ENCODE results near the gene ASPDH. TPM values are rescaled to one million over a fixed set of nuclear protein-coding genes. Genes with fewer than 3 reads are reported as not detected.
A peak's percentile ranks its signal among the peaks of the same experiment; 100 is the strongest.

Gene ASPDH
- total RNA-seq (2016; rRNA removed; fragmentation: Illumina TruSeq; extraction: Trizol) (1.1 and 2.2 TPM in 2 replicates), polyA plus RNA-seq (2011; rRNA removed) (3.3 and 4.0 TPM in 2 replicates), polyA minus RNA-seq (2011; rRNA and poly(A)+ RNA removed; ENCODE audit: low replicate concordance) (1.3 TPM in 1 of 2 replicates, not detected in the other), Bru-seq, nascent RNA (percentile 39 among the genes with signal in this experiment), BruChase-seq, experiment 1, labeled RNA remaining after a 6-hour chase (percentile 31 among the genes with signal in this experiment), BruChase-seq, experiment 2, labeled RNA remaining after a 2-hour chase (percentile 24 among the genes with signal in this experiment)
- total RNA-seq (2016; cell fraction: cytosol; rRNA removed; fragmentation: Illumina TruSeq; extraction: Trizol; ENCODE audit: low read depth) = 1.4 and 2.5 TPM in 2 replicates
- 1.4 and 2.5 TPM in 2 replicates for total RNA-seq (2016; cell fraction: insoluble cytoplasmic fraction; rRNA removed; fragmentation: Illumina TruSeq; extraction: Trizol)
- total RNA-seq (2016; cell fraction: membrane; rRNA removed; fragmentation: Illumina TruSeq; extraction: Trizol) = 1.4 and 1.7 TPM in 2 replicates
- 1.7 and 2.8 TPM in 2 replicates for total RNA-seq (2016; cell fraction: nucleus; rRNA removed; fragmentation: Illumina TruSeq; extraction: Trizol)
- polyA plus RNA-seq (2011; cell fraction: cytosol; rRNA removed) = 2.0 and 2.9 TPM in 2 replicates
- 18.4 and 19.8 TPM in 2 replicates for polyA plus RNA-seq (2011; cell fraction: nucleus; rRNA removed)
- 4.3 and 4.8 TPM in 2 replicates for polyA plus RNA-seq (2012)
- polyA plus RNA-seq (2016; cell fraction: cytosol; fragmentation: Illumina TruSeq; extraction: Trizol; ENCODE audit: low read depth) = 2.7 and 3.3 TPM in 2 replicates
- 1.4 and 1.8 TPM in 2 replicates for polyA plus RNA-seq (2016; cell fraction: insoluble cytoplasmic fraction; fragmentation: Illumina TruSeq; extraction: Trizol; ENCODE audit: low read depth)
- polyA plus RNA-seq (2016; cell fraction: membrane; fragmentation: Illumina TruSeq; extraction: Trizol; ENCODE audit: low read depth) = 2.6 and 2.7 TPM in 2 replicates
- 1.6 and 6.8 TPM in 2 replicates for polyA plus RNA-seq (2016; cell fraction: nucleus; fragmentation: Illumina TruSeq; extraction: Trizol; ENCODE audit: insufficient read depth, low read depth)
- polyA minus RNA-seq (2011; cell fraction: cytosol; rRNA and poly(A)+ RNA removed) = 0.79 and 2.3 TPM in 2 replicates
- 0.64 and 2.4 TPM in 2 replicates for polyA minus RNA-seq (2011; cell fraction: nucleus; rRNA and poly(A)+ RNA removed)
- long read RNA-seq, experiment 1, partial matches to known transcripts = 0 of 4 reads
- long read RNA-seq, experiment 1, other reads (novel, unspliced or antisense) = 2 of 4 reads
- long read RNA-seq, experiment 2, partial matches to known transcripts = 0 of 5 reads
- long read RNA-seq, experiment 2, other reads (novel, unspliced or antisense) = 5 of 5 reads

DNA sequence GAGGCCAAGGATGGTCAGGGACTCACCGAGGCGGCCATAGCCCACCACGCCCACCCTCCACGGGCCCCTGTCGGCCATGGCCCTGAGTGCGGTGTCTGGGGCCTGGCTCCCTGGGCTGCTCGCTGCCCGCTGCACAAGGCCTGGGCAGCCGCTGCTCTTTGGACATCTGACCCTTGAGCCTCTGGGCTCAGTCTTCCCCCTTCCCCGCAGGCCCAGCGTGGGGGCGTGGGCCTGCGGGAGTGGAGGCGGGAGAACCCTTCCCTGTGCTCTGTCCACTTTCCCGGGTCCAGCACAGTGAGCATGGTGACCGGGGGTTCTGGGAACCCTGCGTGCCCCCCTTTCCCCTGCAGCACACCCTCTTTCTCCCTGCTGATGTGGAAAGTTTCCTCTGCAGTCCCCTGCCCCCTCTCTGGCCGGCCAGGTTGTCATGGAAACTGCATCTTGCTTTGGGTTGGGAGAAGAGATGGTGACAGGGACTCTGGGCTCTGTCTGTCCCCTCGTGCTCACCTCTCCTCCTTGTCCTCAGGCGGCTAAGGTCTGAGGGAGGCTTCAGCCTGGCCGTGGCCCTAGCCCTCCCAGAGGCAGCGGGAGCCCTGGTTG, at the start of gene ASPDH:
Gene ASPDH, minus strand, starts transcription at position 168 of the 600 bp plus-strand sequence. Its CDS starts 90 bp downstream, at position 78.
- no TSS peak for BruUV-seq (replicated peaks)
- no peak for TF ChIP-seq GATAD1 (CRISPR knock-in tag; IDR thresholded peaks at IDR 0.05)
- TF ChIP-seq NFIC (IDR thresholded peaks at IDR 0.05; ENCODE audit: low read length) = no peak
- 0 out of 2 replicates have a peak, but pooled peaks have one; percentile 19 for TF ChIP-seq HDAC1 (CRISPR knock-in tag; IDR thresholded peaks at IDR 0.05)
- TF ChIP-seq NR2F2 (IDR thresholded peaks at IDR 0.05; ENCODE audit: borderline replicate concordance, low read depth) = no peak
- peak; percentile 52; the same call in 1 of the 2 replicates for TF ChIP-seq RXRA (CRISPR knock-in tag; IDR thresholded peaks at IDR 0.05)
- TF ChIP-seq POLR2AphosphoS5 (IDR thresholded peaks at IDR 0.05; ENCODE audit: low read depth, low read length) = no peak
- no peak for TF ChIP-seq SRY (CRISPR knock-in tag; IDR thresholded peaks at IDR 0.05)
- TF ChIP-seq, protein P1, sequence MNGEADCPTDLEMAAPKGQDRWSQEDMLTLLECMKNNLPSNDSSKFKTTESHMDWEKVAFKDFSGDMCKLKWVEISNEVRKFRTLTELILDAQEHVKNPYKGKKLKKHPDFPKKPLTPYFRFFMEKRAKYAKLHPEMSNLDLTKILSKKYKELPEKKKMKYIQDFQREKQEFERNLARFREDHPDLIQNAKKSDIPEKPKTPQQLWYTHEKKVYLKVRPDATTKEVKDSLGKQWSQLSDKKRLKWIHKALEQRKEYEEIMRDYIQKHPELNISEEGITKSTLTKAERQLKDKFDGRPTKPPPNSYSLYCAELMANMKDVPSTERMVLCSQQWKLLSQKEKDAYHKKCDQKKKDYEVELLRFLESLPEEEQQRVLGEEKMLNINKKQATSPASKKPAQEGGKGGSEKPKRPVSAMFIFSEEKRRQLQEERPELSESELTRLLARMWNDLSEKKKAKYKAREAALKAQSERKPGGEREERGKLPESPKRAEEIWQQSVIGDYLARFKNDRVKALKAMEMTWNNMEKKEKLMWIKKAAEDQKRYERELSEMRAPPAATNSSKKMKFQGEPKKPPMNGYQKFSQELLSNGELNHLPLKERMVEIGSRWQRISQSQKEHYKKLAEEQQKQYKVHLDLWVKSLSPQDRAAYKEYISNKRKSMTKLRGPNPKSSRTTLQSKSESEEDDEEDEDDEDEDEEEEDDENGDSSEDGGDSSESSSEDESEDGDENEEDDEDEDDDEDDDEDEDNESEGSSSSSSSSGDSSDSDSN (CRISPR knock-in tag; IDR thresholded peaks at IDR 0.05) = 0 out of 2 replicates have a peak, but pooled peaks have one; percentile 22
- no peak for TF ChIP-seq ZSCAN9 (CRISPR knock-in tag; IDR thresholded peaks at IDR 0.05; ENCODE audit: borderline replicate concordance)
- TF ChIP-seq ZNF746 (CRISPR knock-in tag; IDR thresholded peaks at IDR 0.05) = no peak
- TF ChIP-seq PAF1 (CRISPR knock-in tag; IDR thresholded peaks at IDR 0.05) = no peak
- TF ChIP-seq, protein P2, sequence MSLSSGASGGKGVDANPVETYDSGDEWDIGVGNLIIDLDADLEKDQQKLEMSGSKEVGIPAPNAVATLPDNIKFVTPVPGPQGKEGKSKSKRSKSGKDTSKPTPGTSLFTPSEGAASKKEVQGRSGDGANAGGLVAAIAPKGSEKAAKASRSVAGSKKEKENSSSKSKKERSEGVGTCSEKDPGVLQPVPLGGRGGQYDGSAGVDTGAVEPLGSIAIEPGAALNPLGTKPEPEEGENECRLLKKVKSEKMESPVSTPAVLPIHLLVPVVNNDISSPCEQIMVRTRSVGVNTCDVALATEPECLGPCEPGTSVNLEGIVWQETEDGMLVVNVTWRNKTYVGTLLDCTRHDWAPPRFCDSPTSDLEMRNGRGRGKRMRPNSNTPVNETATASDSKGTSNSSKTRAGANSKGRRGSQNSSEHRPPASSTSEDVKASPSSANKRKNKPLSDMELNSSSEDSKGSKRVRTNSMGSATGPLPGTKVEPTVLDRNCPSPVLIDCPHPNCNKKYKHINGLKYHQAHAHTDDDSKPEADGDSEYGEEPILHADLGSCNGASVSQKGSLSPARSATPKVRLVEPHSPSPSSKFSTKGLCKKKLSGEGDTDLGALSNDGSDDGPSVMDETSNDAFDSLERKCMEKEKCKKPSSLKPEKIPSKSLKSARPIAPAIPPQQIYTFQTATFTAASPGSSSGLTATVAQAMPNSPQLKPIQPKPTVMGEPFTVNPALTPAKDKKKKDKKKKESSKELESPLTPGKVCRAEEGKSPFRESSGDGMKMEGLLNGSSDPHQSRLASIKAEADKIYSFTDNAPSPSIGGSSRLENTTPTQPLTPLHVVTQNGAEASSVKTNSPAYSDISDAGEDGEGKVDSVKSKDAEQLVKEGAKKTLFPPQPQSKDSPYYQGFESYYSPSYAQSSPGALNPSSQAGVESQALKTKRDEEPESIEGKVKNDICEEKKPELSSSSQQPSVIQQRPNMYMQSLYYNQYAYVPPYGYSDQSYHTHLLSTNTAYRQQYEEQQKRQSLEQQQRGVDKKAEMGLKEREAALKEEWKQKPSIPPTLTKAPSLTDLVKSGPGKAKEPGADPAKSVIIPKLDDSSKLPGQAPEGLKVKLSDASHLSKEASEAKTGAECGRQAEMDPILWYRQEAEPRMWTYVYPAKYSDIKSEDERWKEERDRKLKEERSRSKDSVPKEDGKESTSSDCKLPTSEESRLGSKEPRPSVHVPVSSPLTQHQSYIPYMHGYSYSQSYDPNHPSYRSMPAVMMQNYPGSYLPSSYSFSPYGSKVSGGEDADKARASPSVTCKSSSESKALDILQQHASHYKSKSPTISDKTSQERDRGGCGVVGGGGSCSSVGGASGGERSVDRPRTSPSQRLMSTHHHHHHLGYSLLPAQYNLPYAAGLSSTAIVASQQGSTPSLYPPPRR (CRISPR knock-in tag; IDR thresholded peaks at IDR 0.05; ENCODE audit: borderline replicate concordance) = no peak
- no peak for TF ChIP-seq ZNF180 (CRISPR knock-in tag; IDR thresholded peaks at IDR 0.05; ENCODE audit: borderline replicate concordance, low read depth)

More for the DNA sequence above, at the start of gene ASPDH:
- Histone ChIP-seq H2AFZ (ENCODE audit: low read length) (no peak within 1 kb of the TSS), H3K36me3 (replicated peaks in 1 of 2; ENCODE audit: control insufficient read depth in 1 of 2, insufficient read depth in 2 of 2, low read length in 2 of 2) (no peaks in the 10 kb centered on the region), H3K9me3 (ENCODE audit: low read length) (no peaks in the 10 kb centered on the region), H3K4me1 (ENCODE audit: insufficient read depth, low read length) (peaks cover 29% of the 10 kb centered on the region), H3K4me3 (replicated peaks in 1 of 3; ENCODE audit: insufficient read depth in 1 of 3, low read depth in 2 of 3, low read length in 3 of 3) (peak within 1 kb of the TSS; percentile 54 to 71 (median 58); a peak in 5 of 6 replicates), H4K20me1 (ENCODE audit: insufficient read depth, low read length) (no peaks in the 10 kb centered on the region), H3K27ac (ENCODE audit: extremely low read length, insufficient read depth, low read length) (peak within 1 kb of the TSS; percentile 44), H3K4me2 (ENCODE audit: low read depth, low read length) (peak within 1 kb of the TSS; percentile 71), H3K79me2 (ENCODE audit: insufficient read depth, low read length) (no peaks in the 10 kb centered on the region), H3K9ac (ENCODE audit: insufficient read depth, low read depth, low read length) (peak within 1 kb of the TSS; percentile 76), H3K27me3 (ENCODE audit: control insufficient read depth in 1 of 2, insufficient read depth in 2 of 2, low read length in 2 of 2) (no peaks in the 10 kb centered on the region; a peak in 2 of 5 replicates)
- ChIA-PET CTCF (ENCODE audit: low intra/inter-chr PET ratio, low total read pairs) (no interaction called here), POLR2A (no interaction called here)
- FAIRE-seq (no peak), DNase-seq (ENCODE audit: low spot score) (no peak), ATAC-seq (peak; percentile 61)
- WGBS (ENCODE audit: low lambda C conversion rate) = 5% methylated on average over 9 of the region's 22 CpGs
- intact Hi-C loops (cut with micrococcal nuclease; ENCODE audit: unreplicated experiment) = no loop called here
- in situ Hi-C loops (cut with HindIII; ENCODE audit: extremely low pct_ligation_motif_present, low pct_unique_long_range_greater_than_20kb) = no loop called here
